Keratinocyte (primary cell): ENCODE results near the gene EGFR. TPM values are rescaled to one million over a fixed set of nuclear protein-coding genes. Genes with fewer than 3 reads are reported as not detected.

Experiments used
- DNase-seq: peaks from one replicate; pipeline ENCODE4 v3.0.0-alpha.2; 2011; ENCODE audit warnings: low read depth, missing footprints, low spot score
- FAIRE-seq: peaks from 2 replicates; lab custom pipeline; 2011; peaks lifted over from hg19 to GRCh38; lab: Jason Lieb, UNC
- H2AFZ ChIP-seq: 2 replicates; pipeline ENCODE4 v1.6.0; 2012; ENCODE audit warnings: low read length, control low read depth, inconsistent platforms; ENCODE audit not compliant: control insufficient read depth
- H3K27ac ChIP-seq: 2 replicates; pipeline ENCODE4 v1.5.1; 2011; ENCODE audit warnings: low read length; ENCODE audit not compliant: control insufficient read depth, insufficient read depth
- H3K27me3 ChIP-seq: 3 replicates; pipeline ENCODE4 v1.6.0; 2011; ENCODE audit warnings: low read length; ENCODE audit not compliant: control insufficient read depth, insufficient read depth; ENCODE audit errors: extremely low read depth
- H3K36me3 ChIP-seq, 2 experiments: 2 replicates in 1 of 2; 3 replicates in 1 of 2; pipeline ENCODE4 v1.5.1; 2011; ENCODE audit warnings: low read length in 2 of 2, mild to moderate bottlenecking in 1 of 2; ENCODE audit not compliant: control insufficient read depth in 2 of 2, insufficient read depth in 2 of 2; ENCODE audit errors: extremely low read depth in 1 of 2
- H3K4me1 ChIP-seq: 3 replicates; pipeline ENCODE4 v1.5.1; 2011; ENCODE audit warnings: low read length; ENCODE audit not compliant: control insufficient read depth, insufficient read depth; ENCODE audit errors: extremely low read depth
- H3K4me2 ChIP-seq: 3 replicates; pipeline ENCODE4 v1.6.0; 2011; ENCODE audit warnings: low read depth, low read length; ENCODE audit not compliant: control insufficient read depth, insufficient read depth; ENCODE audit errors: extremely low read depth
- H3K4me3 ChIP-seq, 3 experiments: fragments of 200-600 bp in 1 of 3; sonication (generic) in 1 of 3; 2 replicates in 2 of 3; 3 replicates in 1 of 3; pipeline ENCODE4 v1.5.1; 2011 to 2016; ENCODE audit warnings: low read length in 3 of 3, mild to moderate bottlenecking in 3 of 3, control low read depth in 2 of 3, inconsistent platforms in 1 of 3, low read depth in 1 of 3, mixed read lengths in 1 of 3, mixed run types in 1 of 3, moderate library complexity in 1 of 3; ENCODE audit not compliant: control insufficient read depth in 2 of 3, insufficient read depth in 2 of 3; ENCODE audit errors: extremely low read depth in 1 of 3
- H3K79me2 ChIP-seq: 2 replicates; pipeline ENCODE4 v1.6.0; 2012; ENCODE audit warnings: low read length; ENCODE audit not compliant: control insufficient read depth, insufficient read depth
- H3K9ac ChIP-seq: 3 replicates; pipeline ENCODE4 v1.6.0; 2011; ENCODE audit warnings: low read length; ENCODE audit not compliant: control insufficient read depth, insufficient read depth; ENCODE audit errors: extremely low read depth
- H3K9me1 ChIP-seq: 3 replicates; pipeline ENCODE4 v1.6.0; 2011; ENCODE audit warnings: low read length; ENCODE audit not compliant: control insufficient read depth, insufficient read depth; ENCODE audit errors: extremely low read depth
- H3K9me3 ChIP-seq: 2 replicates; pipeline ENCODE4 v1.5.1; 2012; ENCODE audit warnings: low read depth, low read length; ENCODE audit not compliant: control insufficient read depth
- H4K20me1 ChIP-seq: 3 replicates; pipeline ENCODE4 v1.6.0; 2011; ENCODE audit warnings: low read length; ENCODE audit not compliant: control insufficient read depth, insufficient read depth; ENCODE audit errors: extremely low read depth
- EZH2 ChIP-seq: IDR thresholded peaks from one replicate; pipeline ENCODE4 v1.6.1; 2012; ENCODE audit warnings: inconsistent platforms, mild to moderate bottlenecking, low read length, moderate library complexity
- dilution Hi-C: fragments of 300-500 bp; cut with MboI; formaldehyde crosslinking; loops from one replicate; pipeline ENCODE4 v1.7.0; 2020; ENCODE audit warnings: low sequenced_read_pairs; ENCODE audit not compliant: extremely low pct_ligation_motif_present
- polyA plus RNA-seq, 5 experiments: library from polyadenylated mRNA; depleted of rRNA in 3 of 5; stranded (reverse) in 3 of 5; stranded (forward) in 1 of 5; unstranded in 1 of 5; fragments of >200 nt; gene quantifications; 1 replicate in 1 of 5; 2 replicates in 3 of 5; 3 replicates in 1 of 5; pipeline versions ENCODE4 v1.2.1 to v1.2.3, GENCODE V29; 2011 to 2012; ENCODE audit warnings: missing spikeins in 2 of 5, low read depth in 1 of 5, low replicate concordance in 1 of 5
- TF ChIP-seq, protein P1 (sequence below), 3 experiments: IDR thresholded peaks in 1 of 3; conservative IDR thresholded peaks in 1 of 3; optimal IDR thresholded peaks in 1 of 3; 2 replicates in 2 of 3; 3 replicates in 1 of 3; pipeline versions ENCODE3 to v1.5.1; 2011; ENCODE audit warnings: low read length in 3 of 3, mild to moderate bottlenecking in 3 of 3, moderate library complexity in 2 of 3, control low read depth in 1 of 3, inconsistent platforms in 1 of 3; ENCODE audit not compliant: insufficient read depth in 2 of 3; ENCODE audit errors: extremely low read depth in 1 of 3

The EGFR gene
- polyA plus RNA-seq, 1 donor (not counting 4 experiments of a cell fraction or from before 2014, with no cell fraction given), result 120 TPM

DNA sequence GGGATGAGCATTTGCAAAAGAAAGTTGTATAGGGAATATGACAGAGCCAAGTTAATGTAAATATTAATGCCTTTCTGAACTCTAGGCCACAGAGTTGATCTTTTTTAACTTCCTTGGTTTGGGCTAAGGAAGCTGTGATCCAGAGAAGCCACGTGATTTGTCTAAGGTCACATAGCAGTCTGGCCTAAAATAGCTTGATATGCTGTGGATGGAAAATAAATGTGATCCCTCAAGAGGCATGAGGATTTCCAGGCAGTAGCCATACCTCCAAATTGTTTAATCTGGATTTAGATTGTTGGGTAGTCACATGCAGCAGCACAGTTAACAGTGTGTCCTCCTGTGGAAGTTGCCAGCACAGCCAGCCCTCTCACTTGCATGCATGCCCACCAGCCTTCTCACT is 180.6 kb downstream of the EGFR start:
- no peak overlapping the region for H3K4me2 ChIP-seq
- dilution Hi-C loops, result no loop called here
- FAIRE-seq (no peak), DNase-seq (no peak)
- TF ChIP-seq EZH2, result no peak
- TF ChIP-seq, protein P1, sequence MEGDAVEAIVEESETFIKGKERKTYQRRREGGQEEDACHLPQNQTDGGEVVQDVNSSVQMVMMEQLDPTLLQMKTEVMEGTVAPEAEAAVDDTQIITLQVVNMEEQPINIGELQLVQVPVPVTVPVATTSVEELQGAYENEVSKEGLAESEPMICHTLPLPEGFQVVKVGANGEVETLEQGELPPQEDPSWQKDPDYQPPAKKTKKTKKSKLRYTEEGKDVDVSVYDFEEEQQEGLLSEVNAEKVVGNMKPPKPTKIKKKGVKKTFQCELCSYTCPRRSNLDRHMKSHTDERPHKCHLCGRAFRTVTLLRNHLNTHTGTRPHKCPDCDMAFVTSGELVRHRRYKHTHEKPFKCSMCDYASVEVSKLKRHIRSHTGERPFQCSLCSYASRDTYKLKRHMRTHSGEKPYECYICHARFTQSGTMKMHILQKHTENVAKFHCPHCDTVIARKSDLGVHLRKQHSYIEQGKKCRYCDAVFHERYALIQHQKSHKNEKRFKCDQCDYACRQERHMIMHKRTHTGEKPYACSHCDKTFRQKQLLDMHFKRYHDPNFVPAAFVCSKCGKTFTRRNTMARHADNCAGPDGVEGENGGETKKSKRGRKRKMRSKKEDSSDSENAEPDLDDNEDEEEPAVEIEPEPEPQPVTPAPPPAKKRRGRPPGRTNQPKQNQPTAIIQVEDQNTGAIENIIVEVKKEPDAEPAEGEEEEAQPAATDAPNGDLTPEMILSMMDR (optimal IDR thresholded peaks at IDR 0.05 in 1 of 3, IDR thresholded peaks at IDR 0.05 in 1 of 3, conservative IDR thresholded peaks at IDR 0.05 in 1 of 3; ENCODE audit: extremely low read depth in 1 of 3, insufficient read depth in 2 of 3, low read length in 3 of 3), result no peak
- H4K20me1 ChIP-seq, result peaks cover 5% of the 10 kb centered on the region
- H3K4me1 ChIP-seq, result no peaks in the 10 kb centered on the region
- H3K9me1 ChIP-seq, result peaks cover 1% of the 10 kb centered on the region
- peaks cover 48 to 58% of the 10 kb centered on the region in 2 experiments for H3K36me3 ChIP-seq
- H3K9me3 ChIP-seq, result no peaks in the 10 kb centered on the region
- H2AFZ ChIP-seq, result no peak overlapping the region
- peaks cover 6% of the 10 kb centered on the region for H3K79me2 ChIP-seq
- no peaks in the 10 kb centered on the region for H3K27me3 ChIP-seq
- no peak overlapping the region for H3K4me3 ChIP-seq
- H3K9ac ChIP-seq, result no peak overlapping the region
- no peak overlapping the region for H3K27ac ChIP-seq

DNA sequence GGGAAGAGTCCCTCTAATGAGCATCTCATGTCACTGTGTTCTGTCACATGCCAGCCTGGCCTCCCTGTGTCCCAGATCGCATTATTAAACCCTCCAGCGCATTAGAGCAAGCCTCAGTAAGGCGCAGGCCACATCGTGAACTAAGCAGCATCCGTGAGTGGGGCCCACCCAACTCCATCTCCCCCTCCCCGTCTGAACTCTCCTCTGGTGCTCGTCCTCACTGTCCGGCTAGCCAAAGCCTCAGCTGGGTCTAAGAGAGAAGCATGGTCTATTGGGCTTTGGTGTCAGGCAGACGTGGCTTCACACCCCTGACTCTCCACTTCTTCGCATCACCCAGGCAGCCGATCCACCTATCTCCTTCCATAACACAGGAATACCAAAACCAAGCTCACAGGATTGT is 181.6 kb downstream of the EGFR start:
- H3K9ac ChIP-seq, result no peak overlapping the region
- no peak overlapping the region for H3K27ac ChIP-seq
- H3K36me3 ChIP-seq, result peaks cover 52 to 68% of the 10 kb centered on the region in 2 experiments
- TF ChIP-seq EZH2, result no peak
- TF ChIP-seq, protein P1 (optimal IDR thresholded peaks at IDR 0.05 in 1 of 3, IDR thresholded peaks at IDR 0.05 in 1 of 3, conservative IDR thresholded peaks at IDR 0.05 in 1 of 3; ENCODE audit: extremely low read depth in 1 of 3, insufficient read depth in 2 of 3, low read length in 3 of 3), result no peak
- H3K9me3 ChIP-seq, result no peaks in the 10 kb centered on the region
- no peaks in the 10 kb centered on the region for H3K27me3 ChIP-seq
- H4K20me1 ChIP-seq, result peaks cover 5% of the 10 kb centered on the region
- no peaks in the 10 kb centered on the region for H3K9me1 ChIP-seq
- no peak overlapping the region for H2AFZ ChIP-seq
- dilution Hi-C loops, result no loop called here
- no peaks in the 10 kb centered on the region for H3K4me1 ChIP-seq
- FAIRE-seq (no peak), DNase-seq (no peak)
- H3K79me2 ChIP-seq, result peaks cover 8% of the 10 kb centered on the region
- no peak overlapping the region for H3K4me2 ChIP-seq
- no peak overlapping the region for H3K4me3 ChIP-seq
